Measurements from ENCODE around the gene ADORA1. TPM values are rescaled to one million over a fixed set of nuclear protein-coding genes. Genes with fewer than 3 reads are reported as not detected.

The ADORA1 gene
- total and polyA plus RNA-seq, 2 of the 13 experiments (the other 11 are each of a cell fraction or from before 2014, with no cell fraction given) = 0.11 TPM; not detected in 1

DNA sequence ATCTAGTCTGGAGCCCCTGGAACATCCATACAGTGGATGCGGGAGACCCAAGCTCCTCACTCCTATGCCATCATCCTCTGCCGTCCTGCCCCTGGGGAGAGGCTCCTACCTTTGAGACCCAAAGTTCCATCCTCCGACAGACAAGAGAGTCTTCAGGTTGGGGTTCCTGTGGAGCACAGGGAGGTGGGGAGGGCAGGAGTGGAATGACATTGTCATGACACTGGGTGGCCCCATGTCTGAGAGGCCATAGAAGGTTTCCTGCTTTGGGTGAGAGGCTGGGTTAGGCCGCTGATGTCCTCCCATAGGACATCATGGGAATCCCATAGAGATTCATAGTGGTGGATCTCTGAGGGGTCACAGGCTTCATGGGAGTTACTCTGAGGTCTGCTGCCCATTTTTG, 56.9 kb downstream of the ADORA1 start:
- no peaks in the 10 kb centered on the region; the same call in 1 of the 2 replicates for H3K4me1 ChIP-seq (ENCODE audit: insufficient read depth, low read length)

More for the DNA sequence above, 56.9 kb downstream of the ADORA1 start:
- TF ChIP-seq, protein P1, sequence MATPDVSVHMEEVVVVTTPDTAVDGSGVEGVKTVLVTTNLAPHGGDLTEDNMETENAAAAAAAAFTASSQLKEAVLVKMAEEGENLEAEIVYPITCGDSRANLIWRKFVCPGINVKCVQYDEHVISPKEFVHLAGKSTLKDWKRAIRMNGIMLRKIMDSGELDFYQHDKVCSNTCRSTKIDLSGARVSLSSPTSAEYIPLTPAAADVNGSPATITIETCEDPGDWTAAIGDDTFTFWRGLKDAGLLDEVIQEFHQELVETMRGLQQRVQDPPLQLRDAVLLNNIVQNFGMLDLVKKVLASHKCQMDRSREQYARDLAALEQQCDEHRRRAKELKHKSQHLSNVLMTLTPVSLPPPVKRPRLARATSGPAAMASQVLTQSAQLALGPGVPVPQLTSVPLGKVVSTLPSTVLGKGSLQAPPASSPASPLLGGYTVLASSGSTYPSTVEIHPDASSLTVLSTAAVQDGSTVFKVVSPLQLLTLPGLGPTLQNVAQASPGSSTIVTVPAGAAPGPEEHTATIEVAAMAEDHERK (CRISPR knock-in tag; IDR thresholded peaks at IDR 0.05; ENCODE audit: low read depth) = no peak
- TF ChIP-seq ZNF367 (CRISPR knock-in tag; IDR thresholded peaks at IDR 0.05; ENCODE audit: borderline replicate concordance) (no peak), GTF3A (CRISPR knock-in tag; conservative IDR thresholded peaks at IDR 0.05) (no peak), ARNT2 (CRISPR knock-in tag; IDR thresholded peaks at IDR 0.05; ENCODE audit: low read depth) (no peak), ZNF207 (IDR thresholded peaks at IDR 0.05; ENCODE audit: borderline replicate concordance) (no peak), HDAC6 (IDR thresholded peaks at IDR 0.05; ENCODE audit: low read depth, low read length) (no peak), HES4 (CRISPR knock-in tag; IDR thresholded peaks at IDR 0.05; ENCODE audit: borderline replicate concordance) (no peak)
- TF ChIP-seq, protein P2, sequence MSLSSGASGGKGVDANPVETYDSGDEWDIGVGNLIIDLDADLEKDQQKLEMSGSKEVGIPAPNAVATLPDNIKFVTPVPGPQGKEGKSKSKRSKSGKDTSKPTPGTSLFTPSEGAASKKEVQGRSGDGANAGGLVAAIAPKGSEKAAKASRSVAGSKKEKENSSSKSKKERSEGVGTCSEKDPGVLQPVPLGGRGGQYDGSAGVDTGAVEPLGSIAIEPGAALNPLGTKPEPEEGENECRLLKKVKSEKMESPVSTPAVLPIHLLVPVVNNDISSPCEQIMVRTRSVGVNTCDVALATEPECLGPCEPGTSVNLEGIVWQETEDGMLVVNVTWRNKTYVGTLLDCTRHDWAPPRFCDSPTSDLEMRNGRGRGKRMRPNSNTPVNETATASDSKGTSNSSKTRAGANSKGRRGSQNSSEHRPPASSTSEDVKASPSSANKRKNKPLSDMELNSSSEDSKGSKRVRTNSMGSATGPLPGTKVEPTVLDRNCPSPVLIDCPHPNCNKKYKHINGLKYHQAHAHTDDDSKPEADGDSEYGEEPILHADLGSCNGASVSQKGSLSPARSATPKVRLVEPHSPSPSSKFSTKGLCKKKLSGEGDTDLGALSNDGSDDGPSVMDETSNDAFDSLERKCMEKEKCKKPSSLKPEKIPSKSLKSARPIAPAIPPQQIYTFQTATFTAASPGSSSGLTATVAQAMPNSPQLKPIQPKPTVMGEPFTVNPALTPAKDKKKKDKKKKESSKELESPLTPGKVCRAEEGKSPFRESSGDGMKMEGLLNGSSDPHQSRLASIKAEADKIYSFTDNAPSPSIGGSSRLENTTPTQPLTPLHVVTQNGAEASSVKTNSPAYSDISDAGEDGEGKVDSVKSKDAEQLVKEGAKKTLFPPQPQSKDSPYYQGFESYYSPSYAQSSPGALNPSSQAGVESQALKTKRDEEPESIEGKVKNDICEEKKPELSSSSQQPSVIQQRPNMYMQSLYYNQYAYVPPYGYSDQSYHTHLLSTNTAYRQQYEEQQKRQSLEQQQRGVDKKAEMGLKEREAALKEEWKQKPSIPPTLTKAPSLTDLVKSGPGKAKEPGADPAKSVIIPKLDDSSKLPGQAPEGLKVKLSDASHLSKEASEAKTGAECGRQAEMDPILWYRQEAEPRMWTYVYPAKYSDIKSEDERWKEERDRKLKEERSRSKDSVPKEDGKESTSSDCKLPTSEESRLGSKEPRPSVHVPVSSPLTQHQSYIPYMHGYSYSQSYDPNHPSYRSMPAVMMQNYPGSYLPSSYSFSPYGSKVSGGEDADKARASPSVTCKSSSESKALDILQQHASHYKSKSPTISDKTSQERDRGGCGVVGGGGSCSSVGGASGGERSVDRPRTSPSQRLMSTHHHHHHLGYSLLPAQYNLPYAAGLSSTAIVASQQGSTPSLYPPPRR (CRISPR knock-in tag; IDR thresholded peaks at IDR 0.05; ENCODE audit: borderline replicate concordance) = no peak
- no peak for FAIRE-seq
- H3K4me3 ChIP-seq (replicated peaks in 1 of 3; ENCODE audit: insufficient read depth in 1 of 3, low read depth in 2 of 3, low read length in 3 of 3) = no peak overlapping the region
- ChIA-PET CTCF (ENCODE audit: low intra/inter-chr PET ratio, low total read pairs) (no interaction called here), POLR2A (no interaction called here)
- no peaks in the 10 kb centered on the region for H3K9me3 ChIP-seq (ENCODE audit: low read length)
- 74% methylated on average over 4 of the region's 4 CpGs for WGBS (ENCODE audit: low lambda C conversion rate)
- intact Hi-C loops (cut with micrococcal nuclease; ENCODE audit: unreplicated experiment) (no loop called here), in situ Hi-C loops (cut with HindIII; ENCODE audit: extremely low pct_ligation_motif_present, low pct_unique_long_range_greater_than_20kb) (no loop called here)
- H3K79me2 ChIP-seq (ENCODE audit: insufficient read depth, low read length) = no peaks in the 10 kb centered on the region
- no peak overlapping the region for H3K4me2 ChIP-seq (ENCODE audit: low read depth, low read length)
- H2AFZ ChIP-seq (ENCODE audit: low read length) = no peak overlapping the region
- no TSS peak for BruUV-seq (replicated peaks)
- no peak for ATAC-seq
- H4K20me1 ChIP-seq (ENCODE audit: insufficient read depth, low read length) = no peaks in the 10 kb centered on the region
- H3K36me3 ChIP-seq (replicated peaks in 1 of 2; ENCODE audit: control insufficient read depth in 1 of 2, insufficient read depth in 2 of 2, low read length in 2 of 2) = no peaks in the 10 kb centered on the region
- H3K9ac ChIP-seq (ENCODE audit: insufficient read depth, low read depth, low read length) = no peak overlapping the region
- peaks cover 0 to 18% of the 10 kb centered on the region in 2 experiments; a peak in 3 of 5 replicates for H3K27me3 ChIP-seq (ENCODE audit: control insufficient read depth in 1 of 2, insufficient read depth in 2 of 2, low read length in 2 of 2)
- DNase-seq (ENCODE audit: low spot score) = no peak
- no peak overlapping the region for H3K27ac ChIP-seq (ENCODE audit: extremely low read length, insufficient read depth, low read length)

Data from HepG2 (cell line).